ENCODE data around the gene TAS1R3. TPM values are rescaled to one million over a fixed set of nuclear protein-coding genes. Genes with fewer than 3 reads are reported as not detected.

Gene TAS1R3
- total and polyA plus RNA-seq, 2 experiments from 2014 or later: 0.14 TPM; not detected in 1

GRCh38 chr1:1328254-1328653, 2.8 kb upstream of the TAS1R3 start (continued):
- TF ChIP-seq REST (IDR thresholded peaks at IDR 0.05; ENCODE audit: unreplicated experiment): no peak
- TF ChIP-seq CTCF (conservative IDR thresholded peaks at IDR 0.05; ENCODE audit: low read depth in 2 of 2): no peak
- no peak for TF ChIP-seq EZH2phosphoT487 (IDR thresholded peaks at IDR 0.05; ENCODE audit: unreplicated experiment)
- no peak for TF ChIP-seq EZH2 (IDR thresholded peaks at IDR 0.05; ENCODE audit: low read depth, unreplicated experiment)
- TF ChIP-seq NANOG (IDR thresholded peaks at IDR 0.05; ENCODE audit: borderline replicate concordance): no peak
- no peak for TF ChIP-seq JUNB (IDR thresholded peaks at IDR 0.05; ENCODE audit: unreplicated experiment)
- no peak for TF ChIP-seq ZNF331 (CRISPR knock-in tag; IDR thresholded peaks at IDR 0.05; ENCODE audit: low read depth)

- H3K4me3 Mint-ChIP-seq: no peak overlapping the region; the same call in 2 of the 3 replicates
- peaks cover 5% of the 10 kb centered on the region; the same call in 2 of the 3 replicates for H3K36me3 Mint-ChIP-seq (ENCODE audit: low read depth)
- H3K9me2 ChIP-seq (ENCODE audit: insufficient read depth): no peaks in the 10 kb centered on the region
- H3K36me3 ChIP-seq (ENCODE audit: insufficient read depth): no peaks in the 10 kb centered on the region
- peaks cover 15% of the 10 kb centered on the region; the same call in 1 of the 2 replicates for H3F3A ChIP-seq (replicated peaks; ENCODE audit: low read depth)
- no peak overlapping the region for H2AFZ ChIP-seq
- H3K79me2 ChIP-seq (replicated peaks; ENCODE audit: insufficient read depth): peaks cover 8% of the 10 kb centered on the region; the same call in 1 of the 2 replicates
- no peak overlapping the region for H3K27ac Mint-ChIP-seq
- no peaks in the 10 kb centered on the region for H3K9me3 Mint-ChIP-seq
- no peaks in the 10 kb centered on the region for H3K4me1 Mint-ChIP-seq
- H3K27me3 ChIP-seq (ENCODE audit: insufficient read depth): no peaks in the 10 kb centered on the region
- H3K4me1 ChIP-seq (ENCODE audit: insufficient read depth): no peaks in the 10 kb centered on the region
- no peak for DNase-seq (ENCODE audit: low spot score)
- peaks cover 16% of the 10 kb centered on the region for H3K27me3 Mint-ChIP-seq (ENCODE audit: insufficient read depth, low read depth, poor library complexity)
- no peaks in the 10 kb centered on the region for H4K20me1 ChIP-seq (replicated peaks; ENCODE audit: insufficient read depth)
- no peak overlapping the region for H3K4me2 ChIP-seq
- no peak for ATAC-seq
- H3K27ac ChIP-seq (ENCODE audit: low read depth): no peak overlapping the region
- no peak overlapping the region for H3K4me3 ChIP-seq
- no peak for TF ChIP-seq REST (IDR thresholded peaks at IDR 0.05; ENCODE audit: unreplicated experiment)
Observed at GRCh38 chr1:1329304-1330210, 1.5 kb upstream of the TAS1R3 start.
